HG03565 (cell line): ENCODE data around the gene JMJD1C.
"Not testable (repeated sequence)": the region's sequence is repeated elsewhere in the genome, so short reads cannot be mapped to it uniquely, and the experiment has no call there.

Experiments
- ATAC-seq: cut with Tn5 transposase; IDR thresholded peaks from one replicate; pipeline ENCODE4 v1.9.1; 2021; ENCODE audit warnings: mild to moderate bottlenecking, moderate library complexity; ENCODE audit not compliant: unreplicated experiment

Gene JMJD1C

DNA sequence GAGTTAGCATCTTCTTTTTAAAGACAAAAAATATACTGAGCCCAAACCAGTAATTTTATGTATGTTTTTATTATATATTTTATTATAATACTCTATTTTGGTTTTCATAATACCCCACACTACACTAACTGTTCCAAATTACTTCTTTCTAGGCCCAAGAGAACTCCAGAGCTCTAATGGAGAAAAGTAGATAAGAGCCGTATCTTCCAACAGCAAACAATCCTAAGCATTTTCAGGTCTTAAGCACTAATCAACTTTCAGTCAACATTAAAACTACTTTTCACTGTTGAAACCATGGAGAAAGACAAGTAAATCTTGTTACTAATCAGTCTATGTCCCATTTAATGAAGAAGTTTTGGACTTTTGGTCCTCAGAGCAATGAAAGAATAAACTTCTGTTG lies 55.1 kb downstream of the JMJD1C start:
- ATAC-seq, result no peak

DNA sequence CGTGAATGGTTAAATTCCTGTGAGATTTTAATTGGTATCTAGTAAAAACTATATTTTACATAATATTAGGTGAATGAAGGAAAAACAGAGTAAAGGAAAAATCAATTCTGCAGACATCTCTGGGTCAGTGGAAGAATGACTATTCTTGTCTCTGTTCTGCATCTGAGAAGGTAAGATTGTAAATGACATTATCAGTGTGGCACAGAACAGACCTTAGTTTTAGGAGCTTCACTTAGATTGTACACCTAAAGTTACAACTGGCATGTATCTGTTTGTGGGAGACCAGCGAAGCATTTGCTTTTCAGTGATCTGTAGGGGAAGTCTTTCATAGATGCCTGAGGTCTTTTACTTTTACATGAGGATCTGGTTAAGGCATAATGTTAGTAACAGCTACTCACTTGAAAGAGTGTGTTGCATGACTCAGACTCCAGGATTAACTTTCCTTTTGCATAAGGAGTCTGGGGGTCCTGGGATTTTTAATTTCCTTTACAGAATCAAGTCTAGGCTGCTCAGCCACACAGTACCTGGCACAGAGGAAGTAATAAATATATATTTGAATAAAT lies 56.2 kb downstream of the JMJD1C start:
- ATAC-seq, result no peak

DNA sequence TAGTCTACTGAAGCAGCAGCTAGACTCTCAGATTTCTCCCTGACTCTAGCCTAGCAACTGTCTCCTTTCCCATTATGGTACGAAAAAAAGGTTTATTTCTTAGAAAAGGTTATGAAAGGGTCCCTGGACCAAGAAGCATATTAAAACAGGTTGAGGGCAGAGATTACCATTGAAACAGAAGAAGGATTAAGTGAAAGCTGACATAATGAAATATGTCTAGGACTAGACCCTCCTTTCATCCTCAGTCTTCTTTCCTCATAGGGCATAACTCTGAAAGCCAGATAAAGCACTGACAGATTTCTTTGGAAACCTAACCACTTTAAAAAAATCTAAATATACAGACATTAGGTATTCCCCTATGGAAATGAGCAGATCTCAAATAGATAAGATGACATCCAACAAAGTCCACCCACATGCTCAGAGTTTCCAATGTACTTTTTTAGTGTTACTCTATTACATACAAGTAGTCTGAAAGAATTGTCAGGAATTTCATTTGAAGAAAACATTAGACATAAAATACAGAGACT lies 58.6 kb downstream of the JMJD1C start:
- ATAC-seq, result no peak

DNA sequence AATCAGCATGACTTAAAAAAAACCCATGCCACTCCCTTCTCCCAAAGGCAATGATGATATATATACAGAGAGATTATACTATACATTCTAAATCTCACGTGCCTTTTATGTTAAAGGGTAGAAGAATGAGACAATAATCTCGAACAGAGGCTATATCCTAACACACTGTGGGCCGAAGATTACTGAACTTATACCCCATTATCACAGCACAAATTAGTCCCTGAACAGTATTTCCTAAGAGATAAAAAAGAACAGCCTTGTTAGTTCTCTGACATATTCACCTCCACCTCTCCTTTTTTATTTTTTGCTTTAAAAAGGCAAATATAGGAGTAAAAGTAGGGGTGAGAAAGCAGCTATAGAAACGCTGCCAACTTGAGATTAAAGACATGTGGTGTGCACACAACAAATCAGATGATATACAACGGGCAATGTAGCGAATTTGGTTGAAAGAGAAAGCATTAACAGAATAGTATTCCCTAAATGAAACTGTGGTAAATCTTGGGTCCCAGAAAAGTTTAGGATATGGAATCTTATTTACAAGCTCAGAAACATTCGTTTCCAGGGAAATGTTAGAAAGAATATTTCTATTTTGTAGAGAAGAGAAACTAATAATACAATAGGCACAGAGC lies 69.5 kb downstream of the JMJD1C start:
- ATAC-seq, result no peak

DNA sequence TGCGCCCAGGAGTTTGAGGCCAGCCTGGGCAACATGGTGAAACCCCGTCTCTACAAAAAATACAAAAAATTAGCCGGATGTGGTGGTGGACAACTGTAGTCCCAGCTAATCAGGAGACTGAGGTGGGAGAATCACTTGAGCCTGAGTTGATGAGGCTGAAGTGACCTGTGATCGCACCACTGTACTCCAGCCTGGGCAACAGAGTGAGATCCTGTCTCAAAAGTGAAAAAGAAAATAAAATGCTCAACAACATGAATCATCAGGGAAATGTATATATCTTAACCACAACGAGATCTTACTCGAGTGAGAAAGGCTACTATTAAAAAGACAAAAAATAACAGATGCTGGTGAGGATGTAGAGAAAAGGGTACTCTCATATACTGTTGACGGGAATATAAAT lies 72.7 kb downstream of the JMJD1C start:
- no peak for ATAC-seq

DNA sequence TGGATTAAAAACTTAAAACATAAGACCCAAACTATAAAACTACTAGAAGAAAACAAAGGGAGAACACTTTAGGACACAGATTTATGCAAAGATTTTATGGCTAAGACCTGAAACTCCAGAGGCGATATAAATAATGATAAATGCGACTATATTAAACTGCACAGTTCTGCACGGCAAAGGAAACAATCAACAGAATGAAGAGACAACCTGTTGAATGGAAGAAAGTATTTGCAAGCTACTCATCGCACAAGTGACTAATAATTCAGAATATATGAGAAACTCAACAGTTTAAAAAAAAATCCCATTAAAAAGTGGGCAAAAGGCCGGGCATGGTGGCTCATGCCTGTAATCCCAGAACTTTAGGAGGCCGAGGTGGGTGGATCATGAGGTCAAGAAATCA lies 73.6 kb downstream of the JMJD1C start:
- no peak for ATAC-seq

DNA sequence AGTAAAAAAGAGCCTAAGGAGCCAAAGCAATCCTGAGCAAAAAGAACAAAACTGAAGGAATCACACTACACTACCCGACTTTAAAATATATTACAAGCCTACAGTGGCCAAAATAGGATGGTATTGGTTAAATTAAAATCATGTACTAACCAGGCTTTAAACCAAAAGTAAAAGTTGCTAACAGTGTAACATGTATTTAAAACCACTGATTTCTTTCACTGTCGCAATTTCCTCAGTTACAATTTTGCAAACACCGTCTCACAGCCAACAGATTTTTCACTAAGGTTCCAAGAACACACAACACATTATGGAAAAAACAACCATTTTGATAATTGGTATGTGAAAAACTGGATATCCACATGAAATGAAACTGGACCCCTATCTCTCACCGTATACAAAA lies 74.0 kb downstream of the JMJD1C start:
- ATAC-seq, result no peak

DNA sequence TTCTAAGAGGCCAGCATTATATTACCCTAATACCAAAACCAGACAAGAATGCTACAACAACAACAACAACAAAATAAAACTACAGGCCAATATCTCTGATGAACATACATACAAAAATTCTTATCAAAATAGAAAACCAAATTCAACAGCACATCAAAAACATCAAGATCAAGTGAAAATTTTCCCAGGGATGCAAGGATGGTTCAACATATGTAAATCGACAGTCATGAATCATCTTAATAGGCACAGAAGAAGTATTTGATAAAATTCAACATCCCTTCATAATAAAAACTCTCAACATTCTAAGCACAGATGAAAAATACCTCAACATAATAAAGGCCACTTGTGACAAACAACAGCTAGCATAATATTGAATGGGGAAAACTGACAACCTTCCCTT lies 75.3 kb downstream of the JMJD1C start:
- ATAC-seq, result no peak

DNA sequence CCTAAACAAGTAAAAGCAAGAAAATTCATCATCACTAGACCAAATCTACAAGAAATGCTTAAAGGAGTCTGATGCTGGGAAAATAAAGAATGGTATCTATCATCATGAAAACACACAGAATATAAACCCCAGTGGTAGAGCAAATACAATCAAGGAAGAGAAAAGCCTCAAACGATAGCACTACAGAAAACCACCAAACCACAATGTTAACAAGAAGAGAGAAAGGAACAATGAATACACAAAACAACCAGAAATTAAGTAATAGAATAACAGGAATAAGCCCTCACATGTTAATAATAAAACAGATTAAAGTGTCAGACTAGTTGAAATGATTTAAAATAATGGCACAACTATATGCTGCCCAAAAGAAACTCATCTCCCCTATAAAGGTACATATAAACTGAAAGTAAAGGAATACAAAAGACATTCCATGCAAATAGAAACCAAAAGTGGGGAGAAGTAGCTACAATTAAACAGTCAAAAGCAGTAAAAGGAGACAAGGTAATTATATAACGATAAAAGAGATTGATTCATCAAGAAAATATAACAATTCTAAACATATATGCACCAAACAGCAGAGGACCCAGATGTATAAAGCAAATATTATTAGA lies 77.3 kb downstream of the JMJD1C start:
- ATAC-seq, result no peak

DNA sequence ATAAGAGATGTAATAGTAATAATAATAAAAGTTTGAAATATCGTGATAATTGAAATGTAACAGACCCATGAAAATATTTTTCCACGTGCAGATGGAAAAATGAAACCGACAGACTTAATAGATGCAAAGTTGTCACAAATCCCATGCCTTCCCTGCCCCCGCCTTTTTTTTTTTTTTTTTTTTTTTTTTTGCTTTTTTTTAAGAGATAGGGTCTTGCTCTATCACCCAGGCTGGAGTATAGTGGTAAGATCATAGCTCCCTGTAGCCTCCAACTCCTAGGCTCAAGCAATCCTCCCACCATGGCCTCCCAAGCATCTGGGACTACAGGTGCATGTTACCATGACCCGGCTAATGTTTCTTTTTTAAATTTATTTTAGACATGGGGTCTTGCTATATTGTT lies 80.5 kb downstream of the JMJD1C start:
- no peak for ATAC-seq

DNA sequence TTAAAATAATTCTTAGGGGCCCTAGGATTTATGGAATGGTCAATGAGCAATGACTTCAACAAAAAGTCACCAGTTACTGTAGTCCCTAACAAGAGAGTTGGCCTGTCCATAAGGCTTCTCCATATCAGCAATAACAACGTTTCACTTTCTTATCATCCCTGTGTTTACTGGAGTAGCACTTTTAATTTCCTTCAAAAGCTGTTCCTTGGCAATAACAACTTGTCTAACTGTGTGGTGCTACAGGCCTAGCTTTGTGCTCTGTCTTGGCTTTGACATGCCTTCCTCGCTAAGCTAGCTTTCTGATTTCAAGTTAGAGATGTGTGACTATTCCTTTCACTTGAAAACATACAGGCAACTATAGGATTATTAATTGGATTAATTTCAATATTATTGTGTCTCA lies 81.1 kb downstream of the JMJD1C start:
- ATAC-seq, result no peak

DNA sequence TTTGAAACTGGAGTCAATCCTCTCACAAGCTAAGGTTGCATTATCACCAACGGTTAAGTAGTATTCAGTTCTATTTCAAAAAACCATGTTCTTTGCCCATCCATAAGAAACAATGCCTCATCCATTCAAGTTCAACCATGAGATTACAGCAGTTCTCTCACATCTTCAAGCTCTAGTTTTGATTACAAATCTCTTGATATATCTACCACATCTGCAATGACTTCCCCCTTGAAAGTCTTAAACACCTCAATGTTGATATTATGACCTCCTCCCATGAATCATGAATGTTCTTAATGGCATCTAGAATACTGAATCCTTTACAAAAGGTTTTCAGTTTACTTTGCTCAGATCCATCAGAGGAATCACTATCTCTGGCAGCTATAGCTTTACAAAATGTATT lies 81.8 kb downstream of the JMJD1C start:
- ATAC-seq, result no peak

DNA sequence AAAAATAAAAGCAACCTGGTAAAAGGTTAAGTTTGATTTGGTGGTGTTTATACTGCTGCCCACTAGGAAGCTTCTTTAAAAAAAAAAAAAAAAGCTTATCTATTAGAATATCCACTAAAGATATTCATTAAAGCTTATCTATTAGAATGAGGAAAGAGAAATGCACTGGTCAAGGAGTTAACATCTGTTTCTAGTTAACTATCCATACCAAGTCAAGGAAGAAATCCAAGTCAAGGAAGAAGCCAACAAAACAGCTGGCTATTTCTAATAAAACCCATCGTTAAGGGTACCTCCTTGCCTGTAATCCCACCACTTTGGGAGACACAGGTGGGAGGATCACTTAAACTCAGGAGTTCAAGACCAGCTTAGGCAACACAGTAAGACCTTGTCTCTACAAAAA lies 82.6 kb downstream of the JMJD1C start:
- no peak for ATAC-seq

DNA sequence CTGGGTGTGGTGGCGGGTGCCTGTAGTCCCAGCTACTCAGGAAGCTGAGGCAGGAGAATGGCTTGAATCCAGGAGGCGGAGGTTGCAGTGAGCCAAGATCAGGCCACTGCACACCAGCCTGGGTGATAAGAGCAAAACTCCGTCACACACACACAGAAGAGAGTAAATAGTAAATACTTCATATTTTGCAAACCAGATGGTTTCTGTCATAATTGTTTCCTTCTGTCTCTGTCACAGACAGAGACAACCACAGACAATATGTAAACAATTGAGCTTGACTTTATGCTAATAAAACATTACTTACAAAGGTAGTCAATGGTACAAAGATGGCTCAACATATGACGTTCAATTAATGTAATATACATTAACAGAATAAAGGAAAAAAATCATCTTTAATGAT lies 83.7 kb downstream of the JMJD1C start:
- no peak for ATAC-seq

DNA sequence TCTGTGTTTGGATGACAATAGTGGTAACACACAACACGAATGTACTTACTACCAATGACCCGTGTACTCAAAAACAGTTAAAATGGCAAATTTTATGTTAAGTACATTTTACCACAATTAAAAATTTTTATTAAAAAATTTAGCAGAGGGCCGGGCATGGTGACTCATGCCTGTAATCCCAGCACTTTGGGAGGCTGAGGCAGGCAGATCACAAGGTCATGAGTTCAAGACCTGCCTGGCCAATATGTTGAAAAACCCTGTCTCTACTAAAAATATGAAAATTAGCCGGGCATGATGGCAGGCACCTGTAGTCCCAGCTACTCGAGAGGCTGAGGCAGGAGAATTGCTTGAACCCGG lies 88.5 kb downstream of the JMJD1C start:
- ATAC-seq, result not testable (repeated sequence)

DNA sequence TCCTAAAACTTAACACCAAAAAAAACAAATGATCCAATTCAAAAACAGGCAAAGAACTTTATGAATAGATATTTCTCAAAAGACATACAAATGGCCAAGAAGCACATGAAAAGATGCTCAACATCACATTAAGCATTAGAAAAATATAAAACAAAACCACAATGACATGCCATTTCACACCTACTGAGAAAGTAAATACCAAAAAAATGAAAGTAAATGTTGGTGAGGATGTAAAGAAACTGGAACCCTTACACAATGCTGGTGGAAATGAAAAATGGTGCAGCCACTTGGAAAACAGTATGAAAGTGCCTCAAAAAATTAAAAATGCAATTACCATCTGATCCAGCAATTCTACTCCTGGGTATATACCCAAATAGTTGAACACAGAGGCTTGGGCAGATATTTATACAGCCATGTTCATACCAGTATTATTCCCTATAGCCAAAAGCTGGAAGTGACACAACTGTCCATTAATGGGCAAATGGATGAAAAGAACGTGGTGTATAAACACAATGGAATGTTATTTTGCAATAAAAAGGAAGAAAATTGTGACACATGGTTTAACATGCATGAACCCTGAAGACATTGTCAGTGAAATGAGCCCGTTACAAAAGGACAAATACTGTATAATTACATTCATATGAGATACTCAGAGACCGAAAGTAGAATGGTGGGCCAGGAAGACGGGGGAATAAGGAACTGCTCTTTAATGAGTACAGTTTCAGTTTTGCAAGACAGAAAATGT lies 89.0 kb downstream of the JMJD1C start:
- ATAC-seq, result peak; percentile 96

DNA sequence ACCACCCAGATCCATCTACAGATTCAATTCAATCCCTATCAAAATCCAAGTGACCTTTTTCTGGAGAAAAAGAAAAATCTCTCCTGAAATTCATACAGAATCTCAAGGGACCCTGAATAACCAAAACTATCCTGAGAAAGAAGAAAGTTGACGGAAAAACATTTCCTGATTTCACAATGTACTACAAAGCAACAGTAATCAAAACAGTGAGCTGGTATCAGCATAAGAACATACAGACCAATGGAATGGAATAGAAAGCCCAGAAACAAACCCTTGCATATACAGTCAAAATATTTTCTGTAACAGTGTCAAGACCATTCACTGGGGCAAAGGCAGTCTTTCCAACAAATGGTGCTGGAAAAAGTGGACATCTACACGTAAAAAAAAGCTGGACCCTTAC lies 89.9 kb downstream of the JMJD1C start:
- ATAC-seq, result no peak

DNA sequence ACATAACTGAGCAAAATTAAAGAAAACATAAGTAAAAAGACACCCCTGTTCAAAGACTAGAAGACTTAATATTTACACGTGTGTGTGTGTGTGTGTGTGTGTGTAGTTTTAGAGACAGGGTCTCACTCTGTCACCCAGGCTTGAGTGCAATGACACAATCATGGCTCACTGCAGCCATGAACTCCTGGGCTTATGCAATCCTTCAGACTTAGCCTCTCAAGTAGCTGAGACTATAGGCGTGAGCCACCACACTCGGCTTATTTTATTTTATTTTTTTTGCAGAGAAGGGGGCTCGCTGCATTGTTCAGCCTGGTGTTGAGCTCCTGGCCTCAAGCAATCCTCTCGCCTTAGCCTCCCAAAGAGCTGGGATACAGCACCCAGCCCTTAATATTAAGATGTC lies 90.3 kb downstream of the JMJD1C start:
- no peak for ATAC-seq

DNA sequence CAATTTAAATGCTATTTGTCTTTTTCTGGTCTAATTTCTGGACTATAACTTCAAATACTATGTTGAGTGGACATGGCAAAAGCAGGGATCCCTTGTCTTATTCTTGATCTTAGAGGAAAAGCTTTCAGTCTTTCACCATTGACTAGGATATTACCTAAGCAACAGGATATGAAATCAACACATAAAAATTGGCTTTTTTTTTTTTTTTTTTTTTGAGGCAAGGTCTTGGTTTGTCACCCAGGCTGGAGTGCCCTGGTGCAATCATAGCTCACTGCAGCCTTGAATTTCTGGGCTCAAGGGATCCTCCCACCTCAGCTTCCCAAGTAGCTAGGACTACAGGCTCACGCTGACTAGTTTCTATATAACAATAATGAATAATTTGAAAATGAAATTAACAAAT lies 90.8 kb downstream of the JMJD1C start:
- ATAC-seq, result no peak

DNA sequence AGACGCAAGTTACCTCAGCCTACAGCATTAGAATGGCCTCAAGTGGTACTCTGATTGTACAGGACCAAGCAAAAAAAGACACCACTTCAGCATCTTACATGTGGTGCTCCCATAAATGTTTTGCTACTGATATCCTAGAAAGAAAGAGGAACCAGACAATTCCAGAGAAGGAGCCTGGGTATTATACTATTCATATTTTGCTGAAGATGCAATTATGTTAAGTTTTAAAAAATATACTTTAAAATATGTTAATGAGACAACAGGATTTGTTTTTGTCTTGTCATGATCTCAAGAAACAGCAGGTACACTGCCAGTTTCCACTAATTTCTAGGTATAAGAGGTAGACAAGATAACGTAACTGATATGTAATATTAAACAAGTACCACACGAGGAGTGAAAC lies 92.6 kb downstream of the JMJD1C start:
- ATAC-seq, result no peak

DNA sequence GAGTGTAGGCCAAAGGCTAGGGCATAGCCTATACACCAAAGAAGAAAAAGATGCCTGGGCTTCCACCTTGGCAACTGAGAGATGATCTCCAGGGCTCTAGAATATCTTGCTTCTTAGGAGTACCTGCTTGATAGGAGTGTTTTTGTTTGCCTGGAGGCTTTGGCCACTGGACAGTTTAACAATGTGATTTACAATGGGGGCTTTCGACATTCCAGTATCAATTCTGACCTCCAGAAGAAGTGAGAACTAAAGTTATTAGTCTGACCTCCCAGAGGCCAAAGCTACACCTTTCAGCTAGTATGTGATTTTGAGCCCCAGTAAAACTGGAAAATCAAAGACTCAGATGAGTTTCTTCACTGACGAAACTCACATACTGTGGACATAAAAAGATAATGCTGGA lies 96.1 kb downstream of the JMJD1C start:
- ATAC-seq, result no peak

DNA sequence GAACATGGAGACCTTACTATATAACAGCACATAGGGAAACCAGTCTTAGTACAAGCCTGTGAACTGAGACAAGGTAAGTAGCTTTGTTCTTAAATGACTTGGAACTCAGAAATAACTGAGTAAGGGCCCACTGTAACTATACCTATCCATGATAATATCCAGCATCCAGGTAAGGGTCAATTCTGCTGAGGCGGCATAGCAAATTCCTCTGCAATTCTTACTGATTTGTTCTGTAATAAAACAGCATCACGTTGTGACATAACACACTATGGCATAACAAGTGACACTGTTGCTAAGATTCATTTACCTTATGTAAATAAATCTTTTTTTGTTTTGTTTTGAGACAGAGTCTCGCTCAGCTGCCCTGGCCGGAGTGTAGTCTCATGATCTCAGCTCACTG lies 97.4 kb downstream of the JMJD1C start:
- no peak for ATAC-seq
